Keratinocyte (primary cell): ENCODE data around the gene FAM3A. TPM values are rescaled to one million over a fixed set of nuclear protein-coding genes. Genes with fewer than 3 reads are reported as not detected.

Experiments
- DNase-seq: peaks from one replicate; pipeline ENCODE4 v3.0.0-alpha.2; 2011; ENCODE audit warnings: low read depth, missing footprints, low spot score
- FAIRE-seq: peaks from 2 replicates; lab custom pipeline; 2011; peaks lifted over from hg19 to GRCh38; lab: Jason Lieb, UNC
- H2AFZ ChIP-seq: 2 replicates; pipeline ENCODE4 v1.6.0; 2012; ENCODE audit warnings: low read length, control low read depth, inconsistent platforms; ENCODE audit not compliant: control insufficient read depth
- H3K27ac ChIP-seq: 2 replicates; pipeline ENCODE4 v1.5.1; 2011; ENCODE audit warnings: low read length; ENCODE audit not compliant: control insufficient read depth, insufficient read depth
- H3K27me3 ChIP-seq: 3 replicates; pipeline ENCODE4 v1.6.0; 2011; ENCODE audit warnings: low read length; ENCODE audit not compliant: control insufficient read depth, insufficient read depth; ENCODE audit errors: extremely low read depth
- H3K36me3 ChIP-seq, 2 experiments: 2 replicates in 1 of 2; 3 replicates in 1 of 2; pipeline ENCODE4 v1.5.1; 2011; ENCODE audit warnings: low read length in 2 of 2, mild to moderate bottlenecking in 1 of 2; ENCODE audit not compliant: control insufficient read depth in 2 of 2, insufficient read depth in 2 of 2; ENCODE audit errors: extremely low read depth in 1 of 2
- H3K4me1 ChIP-seq: 3 replicates; pipeline ENCODE4 v1.5.1; 2011; ENCODE audit warnings: low read length; ENCODE audit not compliant: control insufficient read depth, insufficient read depth; ENCODE audit errors: extremely low read depth
- H3K4me2 ChIP-seq: 3 replicates; pipeline ENCODE4 v1.6.0; 2011; ENCODE audit warnings: low read depth, low read length; ENCODE audit not compliant: control insufficient read depth, insufficient read depth; ENCODE audit errors: extremely low read depth
- H3K4me3 ChIP-seq, 3 experiments: fragments of 200-600 bp in 1 of 3; sonication (generic) in 1 of 3; 2 replicates in 2 of 3; 3 replicates in 1 of 3; pipeline ENCODE4 v1.5.1; 2011 to 2016; ENCODE audit warnings: low read length in 3 of 3, mild to moderate bottlenecking in 3 of 3, control low read depth in 2 of 3, inconsistent platforms in 1 of 3, low read depth in 1 of 3, mixed read lengths in 1 of 3, mixed run types in 1 of 3, moderate library complexity in 1 of 3; ENCODE audit not compliant: control insufficient read depth in 2 of 3, insufficient read depth in 2 of 3; ENCODE audit errors: extremely low read depth in 1 of 3
- H3K79me2 ChIP-seq: 2 replicates; pipeline ENCODE4 v1.6.0; 2012; ENCODE audit warnings: low read length; ENCODE audit not compliant: control insufficient read depth, insufficient read depth
- H3K9ac ChIP-seq: 3 replicates; pipeline ENCODE4 v1.6.0; 2011; ENCODE audit warnings: low read length; ENCODE audit not compliant: control insufficient read depth, insufficient read depth; ENCODE audit errors: extremely low read depth
- H3K9me1 ChIP-seq: 3 replicates; pipeline ENCODE4 v1.6.0; 2011; ENCODE audit warnings: low read length; ENCODE audit not compliant: control insufficient read depth, insufficient read depth; ENCODE audit errors: extremely low read depth
- H3K9me3 ChIP-seq: 2 replicates; pipeline ENCODE4 v1.5.1; 2012; ENCODE audit warnings: low read depth, low read length; ENCODE audit not compliant: control insufficient read depth
- H4K20me1 ChIP-seq: 3 replicates; pipeline ENCODE4 v1.6.0; 2011; ENCODE audit warnings: low read length; ENCODE audit not compliant: control insufficient read depth, insufficient read depth; ENCODE audit errors: extremely low read depth
- EZH2 ChIP-seq: IDR thresholded peaks from one replicate; pipeline ENCODE4 v1.6.1; 2012; ENCODE audit warnings: inconsistent platforms, mild to moderate bottlenecking, low read length, moderate library complexity
- dilution Hi-C: fragments of 300-500 bp; cut with MboI; formaldehyde crosslinking; loops from one replicate; pipeline ENCODE4 v1.7.0; 2020; ENCODE audit warnings: low sequenced_read_pairs; ENCODE audit not compliant: extremely low pct_ligation_motif_present
- polyA plus RNA-seq, 5 experiments: library from polyadenylated mRNA; depleted of rRNA in 3 of 5; stranded (reverse) in 3 of 5; stranded (forward) in 1 of 5; unstranded in 1 of 5; fragments of >200 nt; gene quantifications; 1 replicate in 1 of 5; 2 replicates in 3 of 5; 3 replicates in 1 of 5; pipeline versions ENCODE4 v1.2.1 to v1.2.3, GENCODE V29; 2011 to 2012; ENCODE audit warnings: missing spikeins in 2 of 5, low read depth in 1 of 5, low replicate concordance in 1 of 5
- TF ChIP-seq, protein P1 (sequence below), 3 experiments: IDR thresholded peaks in 1 of 3; conservative IDR thresholded peaks in 1 of 3; optimal IDR thresholded peaks in 1 of 3; 2 replicates in 2 of 3; 3 replicates in 1 of 3; pipeline versions ENCODE3 to v1.5.1; 2011; ENCODE audit warnings: low read length in 3 of 3, mild to moderate bottlenecking in 3 of 3, moderate library complexity in 2 of 3, control low read depth in 1 of 3, inconsistent platforms in 1 of 3; ENCODE audit not compliant: insufficient read depth in 2 of 3; ENCODE audit errors: extremely low read depth in 1 of 3

The FAM3A gene
- polyA plus RNA-seq, 1 donor (not counting 4 experiments of a cell fraction or from before 2014, with no cell fraction given) = 15.8 TPM

DNA sequence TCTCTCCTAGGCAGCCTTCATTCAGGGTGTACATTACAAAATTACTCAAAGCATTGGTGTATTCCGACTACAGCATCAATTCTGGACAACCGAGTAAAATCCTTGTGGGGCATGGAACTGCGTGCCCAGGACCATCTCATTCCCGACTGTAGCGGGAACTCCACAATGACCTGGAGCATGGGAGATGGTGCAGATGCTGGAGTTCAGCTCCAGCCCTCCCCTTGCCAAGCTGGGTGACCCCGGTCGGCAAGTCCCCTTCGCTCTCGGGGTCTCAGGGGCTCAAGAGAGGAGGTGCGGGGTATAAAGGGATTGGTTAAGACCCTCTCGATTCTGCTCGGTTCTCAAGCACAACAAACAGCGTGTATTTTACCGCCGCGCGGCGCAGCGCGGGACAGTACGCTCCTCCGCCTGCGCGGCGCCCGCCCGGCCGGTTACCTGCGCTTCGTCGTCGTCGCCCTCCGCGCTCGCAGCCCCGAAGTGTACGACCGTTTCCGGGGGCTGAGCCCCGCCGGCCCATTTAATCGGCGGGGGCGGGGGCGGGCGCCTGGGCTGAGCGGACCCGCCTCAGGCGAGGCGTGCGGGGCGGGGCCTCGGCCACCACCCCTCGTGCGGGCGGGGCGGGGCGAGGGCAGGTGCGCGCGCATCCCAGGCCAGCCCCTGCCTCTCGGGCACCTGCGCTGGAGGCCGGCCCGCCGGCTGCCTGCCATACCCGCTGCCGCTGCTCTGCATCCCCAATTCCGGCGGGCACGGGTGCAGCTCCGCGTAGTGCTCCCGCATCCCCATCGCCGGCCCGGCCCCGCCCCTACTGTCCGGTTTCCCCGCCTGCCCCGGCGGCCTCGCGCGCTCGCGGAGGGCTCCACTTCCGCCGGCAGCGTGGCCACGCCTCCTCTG lies 30.6 kb upstream of the FAM3A start, which contains the start of gene G6PD:
G6PD (minus strand) TSS at position 493 of the 891 bp plus-strand sequence. CDS start 691 bp downstream, outside the sequence.
- no peaks in the 10 kb centered on the region for H3K27me3 ChIP-seq
- peak within 1 kb of the TSS; percentile 63 to 82 (median 79) for H3K4me3 ChIP-seq
- H4K20me1 ChIP-seq = peaks cover 3% of the 10 kb centered on the region
- H3K4me2 ChIP-seq = peak within 1 kb of the TSS; percentile 83
- no peaks in the 10 kb centered on the region for H3K9me1 ChIP-seq
- peaks cover 1 to 3% of the 10 kb centered on the region in 2 experiments for H3K36me3 ChIP-seq
- DNase-seq = no peak
- peak within 1 kb of the TSS; percentile 90 for H3K9ac ChIP-seq
- H3K27ac ChIP-seq = peak within 1 kb of the TSS; percentile 90
- no peaks in the 10 kb centered on the region for H3K9me3 ChIP-seq
- H2AFZ ChIP-seq = peak within 1 kb of the TSS; percentile 49
- dilution Hi-C loops = no loop called here
- FAIRE-seq = no peak
- H3K4me1 ChIP-seq = peaks cover 29% of the 10 kb centered on the region
- TF ChIP-seq EZH2 = no peak
- TF ChIP-seq, protein P1, sequence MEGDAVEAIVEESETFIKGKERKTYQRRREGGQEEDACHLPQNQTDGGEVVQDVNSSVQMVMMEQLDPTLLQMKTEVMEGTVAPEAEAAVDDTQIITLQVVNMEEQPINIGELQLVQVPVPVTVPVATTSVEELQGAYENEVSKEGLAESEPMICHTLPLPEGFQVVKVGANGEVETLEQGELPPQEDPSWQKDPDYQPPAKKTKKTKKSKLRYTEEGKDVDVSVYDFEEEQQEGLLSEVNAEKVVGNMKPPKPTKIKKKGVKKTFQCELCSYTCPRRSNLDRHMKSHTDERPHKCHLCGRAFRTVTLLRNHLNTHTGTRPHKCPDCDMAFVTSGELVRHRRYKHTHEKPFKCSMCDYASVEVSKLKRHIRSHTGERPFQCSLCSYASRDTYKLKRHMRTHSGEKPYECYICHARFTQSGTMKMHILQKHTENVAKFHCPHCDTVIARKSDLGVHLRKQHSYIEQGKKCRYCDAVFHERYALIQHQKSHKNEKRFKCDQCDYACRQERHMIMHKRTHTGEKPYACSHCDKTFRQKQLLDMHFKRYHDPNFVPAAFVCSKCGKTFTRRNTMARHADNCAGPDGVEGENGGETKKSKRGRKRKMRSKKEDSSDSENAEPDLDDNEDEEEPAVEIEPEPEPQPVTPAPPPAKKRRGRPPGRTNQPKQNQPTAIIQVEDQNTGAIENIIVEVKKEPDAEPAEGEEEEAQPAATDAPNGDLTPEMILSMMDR (optimal IDR thresholded peaks at IDR 0.05 in 1 of 3, IDR thresholded peaks at IDR 0.05 in 1 of 3, conservative IDR thresholded peaks at IDR 0.05 in 1 of 3; ENCODE audit: extremely low read depth in 1 of 3, insufficient read depth in 2 of 3, low read length in 3 of 3) = no peak
- H3K79me2 ChIP-seq = peaks cover 41% of the 10 kb centered on the region

DNA sequence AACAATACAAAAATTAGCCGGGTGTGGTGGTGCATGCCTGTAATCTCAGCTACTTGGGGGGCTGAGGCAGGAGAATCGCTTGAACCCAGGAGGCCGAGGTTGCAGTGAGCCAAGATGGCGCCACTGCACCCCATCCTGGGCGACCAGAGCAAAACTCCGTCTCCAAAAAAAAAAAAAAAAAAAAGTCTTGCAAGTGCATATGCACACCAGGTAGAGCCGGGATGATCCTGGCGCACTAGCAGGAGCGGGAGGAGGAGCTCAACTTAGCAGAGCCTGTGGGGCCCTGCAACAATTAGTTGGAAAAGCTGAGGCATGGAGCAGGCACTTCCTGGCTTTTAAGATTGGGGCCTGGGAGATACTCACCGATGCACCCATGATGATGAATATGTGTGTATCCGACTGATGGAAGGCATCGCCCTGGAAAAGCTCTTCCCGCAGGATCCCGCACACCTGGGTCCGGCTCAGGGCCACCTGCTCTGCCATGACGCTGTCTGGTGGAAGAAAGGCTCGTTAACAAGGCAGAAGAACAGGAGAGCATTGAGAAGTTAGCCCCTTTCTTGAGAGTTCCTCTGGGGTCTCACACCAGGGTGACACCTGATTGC lies 29.7 kb upstream of the FAM3A start:
- FAIRE-seq (no peak), DNase-seq (no peak)
- H4K20me1 ChIP-seq = peaks cover 3% of the 10 kb centered on the region
- dilution Hi-C loops = no loop called here
- peak overlapping the region; percentile 83 for H3K4me2 ChIP-seq
- H3K79me2 ChIP-seq = peaks cover 36% of the 10 kb centered on the region
- H3K36me3 ChIP-seq = peaks cover 1 to 3% of the 10 kb centered on the region in 2 experiments
- H3K27me3 ChIP-seq = no peaks in the 10 kb centered on the region
- no peak overlapping the region for H3K27ac ChIP-seq
- H3K9me3 ChIP-seq = no peaks in the 10 kb centered on the region
- H3K4me3 ChIP-seq = peak overlapping the region; percentile 63 to 76 (median 67)
- H3K9me1 ChIP-seq = no peaks in the 10 kb centered on the region
- no peak for TF ChIP-seq EZH2
- TF ChIP-seq, protein P1 (optimal IDR thresholded peaks at IDR 0.05 in 1 of 3, IDR thresholded peaks at IDR 0.05 in 1 of 3, conservative IDR thresholded peaks at IDR 0.05 in 1 of 3; ENCODE audit: extremely low read depth in 1 of 3, insufficient read depth in 2 of 3, low read length in 3 of 3) = no peak
- peak overlapping the region; percentile 76 for H3K9ac ChIP-seq
- peaks cover 38% of the 10 kb centered on the region for H3K4me1 ChIP-seq
- no peak overlapping the region for H2AFZ ChIP-seq
